ENCODE data around the gene KIN. TPM values are rescaled to one million over a fixed set of nuclear protein-coding genes. Genes with fewer than 3 reads are reported as not detected.
"Not testable (repeated sequence)": the region's sequence is repeated elsewhere in the genome, so short reads cannot be mapped to it uniquely, and the experiment has no call there.

Gene KIN
- polyA plus RNA-seq, 4 donors: 19.4 to 25.0 (median 22.2) TPM

- no peak for DNase-seq (ENCODE audit: low read depth in 4 of 4, low spot score in 2 of 4)
Measured at GRCh38 chr10:7797582-7797981, 9.8 kb upstream of the KIN start.

GRCh38 chr10:7795605-7796004 is 7.8 kb upstream of the KIN start:
- no peak for DNase-seq (ENCODE audit: low read depth in 4 of 4, low spot score in 2 of 4)

- no peak for DNase-seq (ENCODE audit: low read depth in 4 of 4, low spot score in 2 of 4)
Measured at GRCh38 chr10:7794251-7795026, 6.6 kb upstream of the KIN start.

GRCh38 chr10:7792541-7792940 is 4.7 kb upstream of the KIN start:
- no peak for DNase-seq (ENCODE audit: low read depth in 4 of 4, low spot score in 2 of 4)

GRCh38 chr10:7789390-7789789 is 1.6 kb upstream of the KIN start:
- DNase-seq (ENCODE audit: low read depth in 4 of 4, low spot score in 2 of 4): no peak

- DNase-seq (ENCODE audit: low read depth in 4 of 4, low spot score in 2 of 4): peak; percentile 13 to 39 (median 36)
Measured at GRCh38 chr10:7788639-7789286, 970 bp upstream of the KIN start.

DNA sequence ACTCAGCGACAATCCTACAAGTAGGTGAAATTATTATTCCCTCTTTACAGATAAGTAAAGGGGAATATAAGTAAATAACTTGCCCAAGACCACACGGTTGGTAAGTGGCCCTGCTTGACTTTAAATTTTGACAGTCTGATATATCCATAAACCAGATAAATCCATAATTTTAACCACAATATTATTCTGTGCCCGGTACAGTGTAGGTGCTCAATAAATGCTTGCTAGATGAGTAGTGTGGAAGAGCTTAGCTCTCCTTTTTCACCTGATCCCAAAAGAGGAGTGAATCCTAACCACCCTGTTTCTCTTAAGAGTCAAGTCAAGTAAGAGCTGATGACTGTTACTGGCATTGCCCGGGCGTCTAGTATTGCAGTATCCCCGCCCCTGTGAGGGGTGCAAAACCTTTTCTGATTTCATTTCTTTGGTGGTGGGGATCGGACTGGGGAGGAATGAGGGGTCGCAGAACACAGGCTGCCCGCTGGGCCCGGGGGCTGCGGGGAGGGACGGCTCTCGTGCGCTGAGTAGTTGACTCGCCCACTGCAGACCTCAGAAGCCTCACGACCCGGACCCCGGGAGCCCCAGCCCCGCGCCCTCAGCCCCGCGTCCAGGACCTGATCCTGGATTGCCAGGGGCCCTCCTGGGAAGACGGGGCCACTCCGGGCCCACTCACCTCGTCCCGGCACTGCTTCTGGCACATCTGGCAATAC is 490 bp downstream of the KIN start:
- peak in 2 of 4 donors; percentile 3 to 5 for DNase-seq (ENCODE audit: low read depth in 4 of 4, low spot score in 2 of 4)

DNA sequence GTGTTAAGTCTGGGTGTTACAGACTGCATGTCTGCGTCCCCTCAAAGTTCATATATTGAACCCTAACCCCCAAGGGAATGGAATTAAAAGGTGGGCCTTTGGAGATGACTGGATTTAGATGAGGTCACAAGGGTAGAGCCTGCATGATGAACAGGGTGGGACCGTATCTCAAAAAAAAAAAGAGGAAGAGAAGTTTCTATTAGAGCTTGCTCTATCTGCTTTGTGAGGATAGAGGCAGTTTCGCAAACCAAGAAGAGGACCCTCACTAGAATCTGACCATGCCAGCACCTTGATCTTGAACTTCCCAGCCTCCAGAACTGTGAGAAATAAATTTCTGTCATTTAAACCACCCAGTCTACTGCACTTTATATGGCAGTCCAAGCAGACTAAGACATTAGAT is 1.4 kb downstream of the KIN start:
- DNase-seq (ENCODE audit: low read depth in 4 of 4, low spot score in 2 of 4): no peak

DNA sequence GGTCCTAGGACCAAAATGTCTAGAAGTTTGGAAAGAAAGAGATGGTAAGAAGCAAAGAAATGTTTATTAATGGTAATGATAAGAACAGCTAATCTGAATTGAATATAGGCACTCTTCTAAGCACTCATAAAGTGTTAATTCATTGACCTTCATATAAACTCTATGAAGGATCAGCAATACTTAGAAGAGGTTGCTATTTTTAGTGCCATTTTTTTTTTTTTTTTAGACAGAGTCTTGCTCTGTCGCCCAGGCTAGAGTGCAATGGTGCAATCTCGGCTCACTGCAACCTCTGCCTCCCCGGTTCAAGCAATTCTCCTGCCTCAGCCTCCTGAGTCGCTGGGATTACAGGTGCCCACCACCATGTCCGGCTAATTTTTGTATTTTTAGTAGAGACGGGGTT is 5.6 kb downstream of the KIN start:
- not testable (repeated sequence) for DNase-seq (ENCODE audit: low read depth in 4 of 4, low spot score in 2 of 4)

GRCh38 chr10:7776777-7777176 is 11.0 kb downstream of the KIN start:
- no peak for DNase-seq (ENCODE audit: low read depth in 4 of 4, low spot score in 2 of 4)

DNA sequence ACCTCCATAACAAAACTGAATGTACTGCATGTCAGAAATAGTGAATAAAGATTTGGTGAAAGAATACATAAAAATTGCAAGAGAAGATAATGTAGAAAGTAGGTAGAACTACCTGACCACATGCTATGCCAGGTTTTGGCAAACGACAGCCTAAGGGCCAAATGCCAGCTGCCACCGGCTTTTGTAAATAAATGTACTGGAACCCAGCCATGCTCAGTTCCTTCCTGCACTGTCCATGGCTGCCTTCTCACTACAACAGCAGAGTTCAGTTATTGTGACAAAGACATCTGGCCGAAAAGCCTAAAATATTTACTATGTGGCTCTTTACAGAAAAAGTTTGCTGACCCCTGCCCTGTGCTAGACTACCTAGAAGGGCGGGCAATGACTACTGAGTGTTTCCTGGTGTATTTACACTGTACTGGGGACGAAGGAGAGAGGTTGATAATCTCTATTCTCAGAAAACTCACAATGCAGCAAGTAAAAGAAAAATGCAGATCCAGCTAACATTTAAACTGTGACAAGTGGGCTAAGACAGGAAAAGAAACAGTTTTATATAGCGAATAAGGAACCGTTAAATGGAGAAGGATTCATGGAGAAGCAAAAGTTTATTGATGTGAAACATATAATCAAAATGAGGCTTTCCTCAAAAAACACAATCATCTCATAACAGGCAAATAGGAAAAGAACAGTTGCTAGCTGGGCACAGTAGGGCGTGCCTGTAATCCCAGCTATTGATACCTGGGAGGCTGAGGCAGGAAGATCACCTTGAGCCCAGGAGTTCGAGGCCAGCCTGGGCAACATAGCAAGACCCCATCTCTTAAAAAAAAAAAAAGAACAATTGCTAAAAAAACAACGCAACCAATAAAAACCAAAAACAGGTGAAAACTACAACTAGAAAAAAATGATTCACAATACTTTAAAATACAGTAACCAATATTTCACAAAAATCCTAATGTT is 13.7 kb downstream of the KIN start:
- DNase-seq (ENCODE audit: low read depth in 4 of 4, low spot score in 2 of 4): no peak

DNA sequence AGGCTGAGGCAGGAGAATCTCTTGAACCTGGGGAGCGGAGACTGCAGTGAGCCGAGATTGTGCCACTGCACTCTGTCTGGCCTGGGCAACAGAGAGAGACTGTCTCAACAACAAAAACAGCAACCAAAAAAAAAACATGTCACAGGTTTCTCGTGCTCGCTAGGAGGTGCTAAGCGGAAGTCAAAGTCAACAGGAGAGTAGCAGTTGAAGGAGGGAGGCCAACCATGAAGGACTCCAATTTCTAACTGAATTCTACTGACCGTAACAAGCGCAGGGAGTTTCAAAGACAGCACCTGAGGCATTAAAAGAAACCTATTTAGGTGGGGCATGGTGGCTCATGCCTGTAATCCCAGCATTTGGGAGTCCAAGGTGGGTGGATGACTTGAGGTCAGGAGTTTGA is 19.4 kb downstream of the KIN start:
- no peak for DNase-seq (ENCODE audit: low read depth in 4 of 4, low spot score in 2 of 4)

DNA sequence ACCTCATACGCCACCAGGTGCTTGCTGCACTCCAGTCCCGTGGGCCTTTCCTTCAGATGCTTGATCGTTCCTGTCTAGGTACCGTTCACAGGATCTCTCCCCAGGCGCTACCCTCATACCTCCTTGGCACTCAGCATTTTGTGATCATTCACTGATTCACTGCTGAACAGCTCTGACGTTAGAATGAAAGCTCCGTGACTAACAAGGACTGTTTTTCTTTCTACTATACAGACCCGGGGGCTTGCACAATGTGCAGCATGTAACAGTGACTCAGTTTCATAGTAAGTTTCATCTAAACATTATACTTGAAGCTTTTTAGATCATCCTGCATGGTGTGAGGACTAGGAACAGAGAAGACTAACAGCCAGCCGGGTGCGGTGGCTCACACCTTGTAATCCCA is 20.6 kb downstream of the KIN start:
- DNase-seq (ENCODE audit: low read depth in 4 of 4, low spot score in 2 of 4): no peak

DNA sequence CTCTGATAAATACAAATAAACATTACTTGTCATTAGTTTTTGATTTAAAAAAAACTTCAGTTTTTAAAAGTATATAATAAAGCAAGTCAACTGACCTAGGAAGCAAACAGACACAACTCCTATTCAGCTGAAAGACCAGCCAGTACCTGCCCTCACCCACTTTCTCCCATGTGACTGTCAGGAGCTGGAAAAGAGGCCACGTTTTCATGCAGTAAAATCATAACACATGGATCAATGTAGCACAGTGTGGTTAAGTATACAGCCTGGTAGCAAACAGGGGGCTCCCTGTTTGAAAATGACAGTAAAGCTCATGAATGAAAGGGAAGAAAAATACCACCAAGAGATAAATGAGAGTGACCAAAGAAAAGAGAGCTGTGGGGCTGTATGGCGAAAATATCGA is 21.6 kb downstream of the KIN start:
- DNase-seq (ENCODE audit: low read depth in 4 of 4, low spot score in 2 of 4): no peak

DNA sequence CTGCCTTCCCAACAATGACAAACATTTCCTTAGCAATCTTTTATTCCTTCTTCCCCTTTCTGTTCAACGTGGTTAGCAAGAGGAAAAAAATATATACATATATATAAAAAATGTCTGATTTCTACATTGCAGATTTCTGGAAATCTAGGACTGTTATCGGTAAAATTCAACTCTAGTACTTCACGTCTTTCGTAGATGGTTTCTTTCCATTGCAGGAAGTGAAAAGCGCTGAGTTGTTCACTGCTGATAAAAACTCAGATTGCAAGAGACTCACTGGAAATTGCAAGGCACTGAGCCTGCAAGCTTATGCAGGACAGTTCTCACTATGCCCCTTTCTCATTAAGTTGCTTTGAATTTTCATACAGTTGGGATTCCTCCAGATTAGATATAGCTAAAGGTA is 23.9 kb downstream of the KIN start:
- no peak for DNase-seq (ENCODE audit: low read depth in 4 of 4, low spot score in 2 of 4)

- DNase-seq (ENCODE audit: low read depth in 4 of 4, low spot score in 2 of 4): no peak
Measured at GRCh38 chr10:7756360-7756992, 31.3 kb downstream of the KIN start.

DNA sequence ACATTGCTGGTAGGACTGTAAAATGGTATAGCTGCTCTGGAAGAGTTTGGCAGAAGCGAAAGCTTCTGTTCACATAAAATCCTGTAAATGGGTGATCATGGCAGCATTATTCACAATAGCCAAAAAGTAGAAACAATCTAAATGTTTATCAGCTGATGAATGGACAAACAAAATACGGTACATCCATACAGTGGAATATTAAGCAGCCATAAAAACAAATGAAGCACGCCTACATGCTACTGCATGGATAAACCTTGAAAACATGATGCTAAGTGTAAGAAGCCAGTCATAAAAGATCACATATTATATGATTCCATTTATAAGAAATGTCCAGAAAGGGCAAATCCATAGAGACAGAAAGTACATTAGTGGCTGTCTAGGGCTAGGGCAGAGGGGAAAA is 32.7 kb downstream of the KIN start:
- no peak for DNase-seq (ENCODE audit: low read depth in 4 of 4, low spot score in 2 of 4)

- no peak for DNase-seq (ENCODE audit: low read depth in 4 of 4, low spot score in 2 of 4)
Measured at GRCh38 chr10:7752251-7752650, 35.5 kb downstream of the KIN start.

DNA sequence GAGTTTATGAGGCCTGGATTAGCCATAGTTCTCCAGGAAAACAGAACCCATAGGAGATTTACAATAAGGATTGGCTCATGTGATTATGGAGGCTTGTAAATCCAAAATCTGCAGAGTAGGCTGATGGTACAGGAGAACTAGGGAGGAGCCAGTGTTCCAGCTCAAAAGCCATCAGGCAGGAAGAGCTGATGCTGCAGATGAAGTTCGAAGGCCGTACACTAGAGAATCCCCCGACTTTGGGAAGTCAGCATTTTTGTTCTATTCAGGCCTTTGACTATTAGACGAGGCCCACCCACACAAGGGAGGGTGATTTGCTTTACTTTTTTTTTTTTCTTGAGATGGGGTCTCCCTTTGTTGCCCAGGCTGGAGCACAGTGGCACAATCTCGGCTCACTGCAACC is 37.6 kb downstream of the KIN start:
- DNase-seq (ENCODE audit: low read depth in 4 of 4, low spot score in 2 of 4): no peak

- not testable (repeated sequence) for DNase-seq (ENCODE audit: low read depth in 4 of 4, low spot score in 2 of 4)
Measured at GRCh38 chr10:7748637-7749036, 39.2 kb downstream of the KIN start.

Data from left renal cortex interstitium (tissue), 4 donors.